ENCODE data around the gene ACO2.

Gene ACO2

GRCh38 chr22:41561788-41562187 lies 92.9 kb downstream of the ACO2 start:
- H3K4me3 Mint-ChIP-seq = peak overlapping the region; percentile 80 to 93 (median 87)
- H3K27ac Mint-ChIP-seq = peak overlapping the region; percentile 85 to 94 (median 90)
- no peaks in the 10 kb centered on the region for H3K36me3 Mint-ChIP-seq (ENCODE audit: low read depth)
- H3K27me3 Mint-ChIP-seq (ENCODE audit: low read depth) = no peaks in the 10 kb centered on the region
- TF ChIP-seq, protein P1, sequence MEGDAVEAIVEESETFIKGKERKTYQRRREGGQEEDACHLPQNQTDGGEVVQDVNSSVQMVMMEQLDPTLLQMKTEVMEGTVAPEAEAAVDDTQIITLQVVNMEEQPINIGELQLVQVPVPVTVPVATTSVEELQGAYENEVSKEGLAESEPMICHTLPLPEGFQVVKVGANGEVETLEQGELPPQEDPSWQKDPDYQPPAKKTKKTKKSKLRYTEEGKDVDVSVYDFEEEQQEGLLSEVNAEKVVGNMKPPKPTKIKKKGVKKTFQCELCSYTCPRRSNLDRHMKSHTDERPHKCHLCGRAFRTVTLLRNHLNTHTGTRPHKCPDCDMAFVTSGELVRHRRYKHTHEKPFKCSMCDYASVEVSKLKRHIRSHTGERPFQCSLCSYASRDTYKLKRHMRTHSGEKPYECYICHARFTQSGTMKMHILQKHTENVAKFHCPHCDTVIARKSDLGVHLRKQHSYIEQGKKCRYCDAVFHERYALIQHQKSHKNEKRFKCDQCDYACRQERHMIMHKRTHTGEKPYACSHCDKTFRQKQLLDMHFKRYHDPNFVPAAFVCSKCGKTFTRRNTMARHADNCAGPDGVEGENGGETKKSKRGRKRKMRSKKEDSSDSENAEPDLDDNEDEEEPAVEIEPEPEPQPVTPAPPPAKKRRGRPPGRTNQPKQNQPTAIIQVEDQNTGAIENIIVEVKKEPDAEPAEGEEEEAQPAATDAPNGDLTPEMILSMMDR (IDR thresholded peaks at IDR 0.05; ENCODE audit: unreplicated experiment in 3 of 3) = no peak
- no peaks in the 10 kb centered on the region for H3K9me3 Mint-ChIP-seq
- H3K4me1 Mint-ChIP-seq = peaks cover 59% of the 10 kb centered on the region

DNA sequence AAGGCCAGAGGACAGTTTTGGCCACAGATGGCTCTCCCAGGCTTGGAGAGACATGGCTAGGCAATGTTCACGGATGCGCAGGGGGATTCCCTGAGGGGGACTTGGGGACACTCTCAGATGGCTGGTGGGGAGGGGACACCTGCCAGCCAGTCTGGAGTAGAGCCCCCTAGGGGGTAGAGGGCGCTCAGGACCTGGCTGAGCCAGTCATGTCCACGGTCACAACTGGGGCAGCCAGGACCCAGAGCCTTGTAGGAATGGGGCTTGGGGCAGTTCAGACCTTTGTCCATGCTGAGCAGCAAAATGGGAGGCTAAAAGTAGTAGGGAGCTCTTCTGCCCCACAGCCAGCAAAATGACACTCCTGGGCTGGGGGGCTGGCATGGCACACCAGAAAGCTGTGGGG lies 93.5 kb downstream of the ACO2 start:
- peaks cover 53% of the 10 kb centered on the region for H3K4me1 Mint-ChIP-seq
- H3K27me3 Mint-ChIP-seq (ENCODE audit: low read depth) = no peaks in the 10 kb centered on the region
- TF ChIP-seq, protein P1 (IDR thresholded peaks at IDR 0.05; ENCODE audit: unreplicated experiment in 3 of 3) = no peak
- peak overlapping the region; percentile 67 to 93 (median 87) for H3K4me3 Mint-ChIP-seq
- H3K9me3 Mint-ChIP-seq = no peaks in the 10 kb centered on the region
- no peaks in the 10 kb centered on the region for H3K36me3 Mint-ChIP-seq (ENCODE audit: low read depth)
- H3K27ac Mint-ChIP-seq = peak overlapping the region; percentile 72 to 94 (median 90)

DNA sequence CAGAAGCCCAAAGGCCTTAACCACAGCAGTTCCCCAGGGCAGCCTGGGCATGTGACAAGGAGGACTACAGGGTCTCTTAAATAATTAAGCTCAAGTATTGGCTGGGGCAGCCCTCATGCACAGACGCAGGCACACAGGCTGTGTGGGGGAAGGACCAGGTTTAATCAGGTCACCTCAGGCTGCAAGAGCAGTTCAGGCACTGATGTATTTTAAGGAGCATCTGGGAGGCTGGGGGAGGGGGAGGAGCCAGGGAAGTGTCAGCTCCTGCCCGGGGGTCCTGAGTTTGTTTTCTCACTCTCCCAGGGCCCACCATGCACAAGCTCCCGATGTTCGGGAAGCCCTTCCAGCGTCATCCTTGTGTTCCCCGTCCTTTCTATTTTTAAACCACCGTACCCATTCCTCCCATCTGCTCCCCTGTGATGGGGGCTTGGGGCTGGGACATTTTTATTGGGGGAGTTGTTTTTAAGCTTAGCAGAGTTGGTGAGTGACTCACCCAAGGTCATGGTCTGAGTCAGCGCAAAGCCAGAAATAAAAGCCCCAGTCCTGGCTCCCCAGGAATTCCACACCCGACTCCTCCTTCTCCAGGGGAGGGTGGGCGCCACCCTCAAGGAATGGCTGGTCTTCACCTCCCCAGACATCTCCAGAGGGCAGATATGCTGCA lies 94.3 kb downstream of the ACO2 start:
- H3K27me3 Mint-ChIP-seq (ENCODE audit: low read depth) = no peaks in the 10 kb centered on the region
- H3K36me3 Mint-ChIP-seq (ENCODE audit: low read depth) = no peaks in the 10 kb centered on the region
- peak overlapping the region; percentile 67 to 93 (median 87) for H3K4me3 Mint-ChIP-seq
- H3K4me1 Mint-ChIP-seq = peaks cover 48% of the 10 kb centered on the region
- H3K27ac Mint-ChIP-seq = peak overlapping the region; percentile 72 to 94 (median 90)
- no peaks in the 10 kb centered on the region for H3K9me3 Mint-ChIP-seq
- TF ChIP-seq, protein P1 (IDR thresholded peaks at IDR 0.05; ENCODE audit: unreplicated experiment in 3 of 3) = no peak

- no peaks in the 10 kb centered on the region for H3K36me3 Mint-ChIP-seq (ENCODE audit: low read depth)
- H3K4me1 Mint-ChIP-seq = peaks cover 59% of the 10 kb centered on the region
Observed at GRCh38 chr22:41564563-41564962, 95.6 kb downstream of the ACO2 start.

DNA sequence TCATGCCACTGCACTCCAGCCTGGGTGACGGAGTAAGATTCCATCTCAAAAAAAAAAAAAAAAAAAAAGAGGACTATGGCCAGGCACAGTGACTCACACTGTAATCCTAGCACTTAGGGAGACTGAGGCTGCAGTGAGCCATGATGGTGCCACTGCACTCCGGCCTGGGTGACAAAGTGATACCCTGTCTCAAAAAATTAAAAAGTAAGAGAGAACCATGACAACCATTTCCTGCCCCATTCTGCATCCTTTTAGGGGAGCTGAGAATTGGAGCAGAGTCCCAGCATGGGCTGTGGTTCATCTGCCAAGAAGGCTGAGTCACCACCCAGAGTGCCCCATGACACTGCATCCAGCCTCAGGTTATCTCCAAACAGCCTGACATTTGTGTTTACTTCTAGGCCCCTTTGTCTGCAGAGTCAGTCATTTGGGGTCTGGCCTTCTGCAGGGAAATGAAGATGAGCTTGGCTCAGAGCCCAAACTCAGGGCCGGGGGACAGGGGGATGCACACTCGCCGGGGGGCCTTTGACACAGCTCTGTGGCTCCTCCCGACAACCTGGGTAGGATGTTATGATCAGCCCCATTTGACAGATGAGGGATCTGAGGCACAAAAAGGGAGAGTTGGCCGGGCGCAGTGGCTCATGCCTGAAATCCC lies 96.6 kb downstream of the ACO2 start:
- Mint-ChIP-seq H3K9me3 (no peaks in the 10 kb centered on the region), H3K36me3 (ENCODE audit: low read depth) (no peaks in the 10 kb centered on the region), H3K4me1 (peaks cover 50% of the 10 kb centered on the region), H3K4me3 (no peak overlapping the region), H3K27ac (peak overlapping the region in 2 of 3 experiments; percentile 59 to 75), H3K27me3 (ENCODE audit: low read depth) (no peaks in the 10 kb centered on the region)
- TF ChIP-seq, protein P1 (IDR thresholded peaks at IDR 0.05; ENCODE audit: unreplicated experiment in 3 of 3) = no peak

More at GRCh38 chr22:41564563-41564962, 95.6 kb downstream of the ACO2 start:
- H3K4me3 Mint-ChIP-seq = peak overlapping the region in 2 of 3 experiments; percentile 29 to 61
- peak overlapping the region in 1 of 3 experiments; percentile 29 for H3K27ac Mint-ChIP-seq
- no peaks in the 10 kb centered on the region for H3K27me3 Mint-ChIP-seq (ENCODE audit: low read depth)
- TF ChIP-seq, protein P1 (IDR thresholded peaks at IDR 0.05; ENCODE audit: unreplicated experiment in 3 of 3) = no peak
- H3K9me3 Mint-ChIP-seq = no peaks in the 10 kb centered on the region

GRCh38 chr22:41567512-41567768 lies 98.5 kb downstream of the ACO2 start:
- no peaks in the 10 kb centered on the region for H3K9me3 Mint-ChIP-seq
- TF ChIP-seq, protein P1 (IDR thresholded peaks at IDR 0.05; ENCODE audit: unreplicated experiment in 3 of 3) = no peak
- no peaks in the 10 kb centered on the region for H3K27me3 Mint-ChIP-seq (ENCODE audit: low read depth)
- no peak overlapping the region for H3K4me3 Mint-ChIP-seq
- H3K36me3 Mint-ChIP-seq (ENCODE audit: low read depth) = peaks cover 2% of the 10 kb centered on the region
- H3K4me1 Mint-ChIP-seq = peaks cover 31% of the 10 kb centered on the region
- H3K27ac Mint-ChIP-seq = no peak overlapping the region

All from nephron (organoid).